ENCODE measurements around the gene AUTS2. TPM values are rescaled to one million over a fixed set of nuclear protein-coding genes. Genes with fewer than 3 reads are reported as not detected.

The AUTS2 gene
- total RNA-seq, 6 donors from 2014 or later, result 38.9 to 151 (median 55.8) TPM

- DNase-seq (no peak), ATAC-seq (ENCODE audit: low FRiP score in 2 of 2) (no peak)
- no peak for TF ChIP-seq CTCF (IDR thresholded peaks at IDR 0.05)
- no peak for TF ChIP-seq POLR2A (IDR thresholded peaks at IDR 0.05)
- no peak for TF ChIP-seq EP300 (IDR thresholded peaks at IDR 0.05)
- TF ChIP-seq POLR2AphosphoS5 (IDR thresholded peaks at IDR 0.05), result no peak
- no peak overlapping the region for H3K4me3 ChIP-seq
- 87 to 89% methylated on average over 10 of the region's 10 CpGs for WGBS, 2 donors
- no peaks in the 10 kb centered on the region for H3K4me1 ChIP-seq
- H3K27ac ChIP-seq, result no peak overlapping the region
- no peaks in the 10 kb centered on the region for H3K9me3 ChIP-seq
- no peaks in the 10 kb centered on the region for H3K27me3 ChIP-seq
- H3K36me3 ChIP-seq, result no peaks in the 10 kb centered on the region
Observed at GRCh38 chr7:70588191-70588921, 990.1 kb downstream of the AUTS2 start.

- no peaks in the 10 kb centered on the region for H3K36me3 ChIP-seq
- H3K4me3 ChIP-seq, result no peak overlapping the region
- no peaks in the 10 kb centered on the region for H3K27me3 ChIP-seq
- no peaks in the 10 kb centered on the region for H3K4me1 ChIP-seq
- ATAC-seq (ENCODE audit: low FRiP score in 2 of 2) (no peak), DNase-seq (no peak)
- TF ChIP-seq POLR2A (IDR thresholded peaks at IDR 0.05) (no peak), POLR2AphosphoS5 (IDR thresholded peaks at IDR 0.05) (no peak), EP300 (IDR thresholded peaks at IDR 0.05) (no peak), CTCF (IDR thresholded peaks at IDR 0.05) (no peak)
- 92 to 93% methylated on average over 7 of the region's 7 CpGs for WGBS, 2 donors
- H3K27ac ChIP-seq, result no peak overlapping the region
- H3K9me3 ChIP-seq, result no peaks in the 10 kb centered on the region
Observed at GRCh38 chr7:70589010-70589409, 990.7 kb downstream of the AUTS2 start.

GRCh38 chr7:70589590-70589989, 991.3 kb downstream of the AUTS2 start:
- ATAC-seq (ENCODE audit: low FRiP score in 2 of 2) (no peak), DNase-seq (no peak)
- TF ChIP-seq CTCF (IDR thresholded peaks at IDR 0.05) (no peak), POLR2AphosphoS5 (IDR thresholded peaks at IDR 0.05) (no peak), POLR2A (IDR thresholded peaks at IDR 0.05) (no peak), EP300 (IDR thresholded peaks at IDR 0.05) (no peak)
- WGBS, 2 donors, result 87 to 88% methylated on average over 3 of the region's 3 CpGs
- Histone ChIP-seq H3K4me1 (no peaks in the 10 kb centered on the region), H3K9me3 (no peaks in the 10 kb centered on the region), H3K36me3 (no peaks in the 10 kb centered on the region), H3K4me3 (no peak overlapping the region), H3K27me3 (no peaks in the 10 kb centered on the region), H3K27ac (no peak overlapping the region)

- Histone ChIP-seq H3K27me3 (no peaks in the 10 kb centered on the region), H3K36me3 (no peaks in the 10 kb centered on the region), H3K9me3 (no peaks in the 10 kb centered on the region), H3K4me1 (peaks cover 0 to under 1% (median 0%) of the 10 kb centered on the region in 4 donors), H3K27ac (no peak overlapping the region), H3K4me3 (no peak overlapping the region)
- 80 to 81% methylated on average over 11 of the region's 11 CpGs for WGBS, 2 donors
- no peak for DNase-seq
- ATAC-seq (ENCODE audit: low FRiP score in 2 of 2), result no peak
- no peak for TF ChIP-seq POLR2A (IDR thresholded peaks at IDR 0.05)
- TF ChIP-seq POLR2AphosphoS5 (IDR thresholded peaks at IDR 0.05), result no peak
- no peak for TF ChIP-seq EP300 (IDR thresholded peaks at IDR 0.05)
Observed at GRCh38 chr7:70590126-70590854, 992.0 kb downstream of the AUTS2 start.

GRCh38 chr7:70591643-70592042, 993.4 kb downstream of the AUTS2 start:
- DNase-seq (no peak), ATAC-seq (ENCODE audit: low FRiP score in 2 of 2) (no peak)
- Histone ChIP-seq H3K27me3 (peaks cover 0 to 5% (median 0%) of the 10 kb centered on the region in 4 donors), H3K4me3 (no peak overlapping the region), H3K36me3 (no peaks in the 10 kb centered on the region), H3K4me1 (peaks cover 3 to 13% (median 7%) of the 10 kb centered on the region in 4 donors), H3K9me3 (no peaks in the 10 kb centered on the region), H3K27ac (no peak overlapping the region)
- WGBS, 2 donors, result 94 to 96% methylated on average over 8 of the region's 8 CpGs
- TF ChIP-seq CTCF (IDR thresholded peaks at IDR 0.05), result no peak
- no peak for TF ChIP-seq EP300 (IDR thresholded peaks at IDR 0.05)
- no peak for TF ChIP-seq POLR2AphosphoS5 (IDR thresholded peaks at IDR 0.05)
- TF ChIP-seq POLR2A (IDR thresholded peaks at IDR 0.05), result no peak
